ENCODE measurements around the gene TBX19.
A peak's percentile ranks its signal among the peaks of the same experiment; 100 is the strongest.

Gene TBX19

GRCh38 chr1:168280296-168280927 is at the start of gene TBX19:
Gene TBX19, plus strand, starts transcription at chr1:168280877. Its CDS starts 214 bp downstream, at chr1:168281091.
- no peak for DNase-seq

GRCh38 chr1:168234846-168235547 is 45.7 kb upstream of the TBX19 start:
- DNase-seq, result peak; percentile 62

DNA sequence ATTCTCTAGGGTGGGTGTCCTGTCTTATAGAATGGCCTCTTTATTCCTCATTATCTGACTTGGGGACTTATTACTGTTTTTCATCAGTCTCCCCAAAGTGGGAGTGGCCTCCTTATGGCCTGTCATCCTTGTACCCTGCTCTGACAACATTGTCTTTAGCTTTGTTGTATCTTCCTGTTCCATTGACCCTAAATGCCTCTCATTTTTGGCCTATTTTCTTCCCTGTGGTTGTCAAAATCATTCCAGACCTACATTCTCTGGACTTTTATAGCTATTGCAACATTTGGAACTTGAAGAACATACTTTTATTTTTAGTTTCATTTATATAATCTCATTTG is 45.2 kb upstream of the TBX19 start:
- no peak for DNase-seq

DNA sequence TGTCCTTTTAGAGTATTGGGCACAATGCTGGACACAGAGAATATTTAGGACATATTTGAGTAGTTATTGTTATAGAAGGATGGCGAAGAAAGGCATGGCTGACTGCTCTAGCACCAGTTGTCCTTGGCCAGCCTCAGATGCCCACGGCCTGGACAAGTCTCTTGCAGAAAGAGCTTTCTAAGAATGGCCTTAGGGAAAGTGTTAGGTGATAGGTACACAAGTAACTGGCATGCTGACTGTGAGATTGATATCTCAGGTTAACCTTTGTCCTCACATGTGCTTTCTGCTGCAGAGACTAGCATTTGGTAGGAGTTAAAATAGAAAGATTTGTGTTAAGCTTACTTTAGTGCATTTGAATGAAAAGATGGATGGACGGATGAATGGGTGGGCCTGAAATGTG is 44.7 kb upstream of the TBX19 start:
- no peak for DNase-seq

- DNase-seq, result peak; percentile 62
These were observed 43.7 kb upstream of the TBX19 start for GRCh38 chr1:168236836-168237611.

GRCh38 chr1:168243198-168243597 is 37.5 kb upstream of the TBX19 start:
- DNase-seq, result no peak

DNA sequence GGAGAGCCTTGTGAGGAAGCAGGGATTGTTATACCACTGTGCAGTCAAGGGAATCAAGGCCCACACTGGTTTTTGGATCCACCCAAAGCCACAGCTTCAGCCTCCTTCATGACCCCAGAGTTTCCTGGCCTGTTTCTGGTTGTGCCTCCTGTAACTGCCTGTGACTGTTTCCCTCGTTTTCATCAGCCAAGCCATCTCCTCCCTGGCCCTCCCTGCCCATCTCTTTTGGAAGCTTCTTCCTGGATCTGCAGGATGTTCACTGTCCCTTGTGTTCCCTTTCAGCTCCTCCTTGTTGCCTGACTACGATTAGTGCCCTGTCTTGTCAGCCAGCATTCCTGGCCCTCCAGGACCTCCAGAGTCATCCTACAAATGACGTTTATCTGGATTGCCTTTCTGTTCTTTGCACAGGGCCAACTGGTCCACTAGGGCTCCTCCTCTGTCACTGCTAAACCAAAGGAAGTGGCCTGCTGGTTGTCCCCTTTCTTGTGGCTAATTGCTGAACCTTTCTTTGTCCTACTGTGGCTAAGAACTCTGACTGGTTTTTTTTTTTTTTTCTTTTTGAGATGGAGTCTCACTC is 37.0 kb upstream of the TBX19 start:
- DNase-seq, result no peak

GRCh38 chr1:168245042-168245441 is 35.6 kb upstream of the TBX19 start:
- DNase-seq, result no peak

GRCh38 chr1:168246506-168246905 is 34.2 kb upstream of the TBX19 start:
- DNase-seq, result no peak

GRCh38 chr1:168252204-168252733 is 28.4 kb upstream of the TBX19 start:
- no peak for DNase-seq

GRCh38 chr1:168256164-168256563 is 24.5 kb upstream of the TBX19 start:
- no peak for DNase-seq

GRCh38 chr1:168257397-168257796 is 23.3 kb upstream of the TBX19 start:
- no peak for DNase-seq

- DNase-seq, result no peak
These were observed 21.1 kb upstream of the TBX19 start for GRCh38 chr1:168259567-168259966.

- DNase-seq, result no peak
These were observed 20.3 kb upstream of the TBX19 start for GRCh38 chr1:168260393-168260792.

- no peak for DNase-seq
These were observed 19.3 kb upstream of the TBX19 start for GRCh38 chr1:168261390-168261789.

DNA sequence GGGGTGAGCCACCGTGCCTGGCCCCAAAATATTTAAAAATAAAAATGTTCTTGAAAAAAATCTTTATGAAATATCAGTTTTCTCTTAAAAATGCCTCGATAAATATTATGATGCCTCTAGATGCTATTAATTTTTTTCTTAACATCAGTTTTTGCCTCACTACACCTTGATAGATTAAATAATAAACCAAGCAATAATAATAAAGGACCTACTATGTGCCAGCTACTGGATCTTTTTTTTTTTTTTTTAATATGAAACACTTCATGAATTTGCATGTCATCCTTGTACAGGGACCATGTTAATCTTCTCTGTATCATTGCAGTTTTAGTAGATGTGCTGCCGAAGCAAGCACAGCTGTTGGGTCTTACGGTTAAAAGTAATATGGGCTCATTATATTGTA is 17.5 kb upstream of the TBX19 start:
- DNase-seq, result no peak

DNA sequence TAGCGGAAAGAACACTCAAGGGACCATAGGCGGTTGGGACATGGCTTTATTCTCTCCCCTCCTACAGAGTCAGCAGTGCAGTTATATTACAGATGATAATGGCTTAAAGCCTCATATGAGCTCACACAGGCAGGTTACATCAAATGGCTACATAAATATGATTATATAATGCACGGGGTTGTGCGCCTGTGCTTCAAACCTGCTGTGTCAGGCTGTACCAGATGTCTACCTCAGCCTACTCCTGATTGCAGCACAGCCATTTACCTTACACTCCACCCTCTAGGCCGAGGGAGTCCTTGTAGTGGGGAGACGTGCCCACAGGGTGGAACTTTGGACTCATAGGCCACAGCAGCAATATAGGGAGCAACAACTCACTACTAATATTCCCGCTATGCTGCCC is 16.4 kb upstream of the TBX19 start:
- DNase-seq, result no peak

GRCh38 chr1:168265596-168265995 is 15.1 kb upstream of the TBX19 start:
- DNase-seq, result no peak

DNA sequence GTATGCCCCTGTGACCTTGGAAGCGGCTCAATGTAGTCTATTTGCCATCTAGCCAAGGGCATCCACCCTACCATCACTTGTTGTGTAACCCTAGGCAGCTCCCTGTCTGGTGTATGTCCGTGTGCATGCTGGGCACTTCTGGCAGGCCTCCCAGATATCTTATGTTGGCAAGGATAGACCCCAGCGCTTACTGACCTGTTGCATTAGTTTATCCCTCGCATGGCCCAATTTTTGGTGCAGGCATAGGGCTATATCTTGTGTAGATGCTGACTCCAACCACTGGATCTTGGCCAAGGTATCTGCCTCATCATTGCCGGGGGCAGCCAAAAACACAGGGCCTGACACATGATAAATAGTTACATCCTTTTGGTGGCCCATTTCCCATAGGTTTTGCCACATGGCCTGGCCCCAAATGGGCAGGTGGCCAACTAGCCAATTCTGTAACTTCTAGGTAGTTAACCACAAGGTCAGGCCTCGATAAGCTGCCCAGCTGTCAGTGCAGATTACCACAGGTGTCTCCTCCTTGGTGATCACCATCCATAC is 14.0 kb upstream of the TBX19 start:
- no peak for DNase-seq

DNA sequence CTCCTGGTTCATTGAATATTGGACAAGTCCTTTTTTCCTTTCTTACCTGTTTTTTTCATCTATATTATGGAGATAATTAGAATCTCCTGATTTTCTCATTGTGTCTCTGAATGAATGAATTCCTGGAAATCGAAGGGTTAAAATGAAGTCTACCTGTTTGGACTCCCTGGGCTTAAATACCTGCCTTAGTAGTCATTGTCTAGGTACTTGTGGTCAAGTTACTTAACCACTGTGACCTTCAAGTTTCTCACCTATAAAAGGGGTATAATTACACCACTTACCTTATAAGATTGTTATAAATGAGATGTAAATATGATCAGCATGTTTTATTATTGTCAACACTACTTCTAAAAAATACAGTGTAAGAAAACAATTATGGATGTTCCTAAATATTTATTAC is 9.0 kb upstream of the TBX19 start:
- no peak for DNase-seq

DNA sequence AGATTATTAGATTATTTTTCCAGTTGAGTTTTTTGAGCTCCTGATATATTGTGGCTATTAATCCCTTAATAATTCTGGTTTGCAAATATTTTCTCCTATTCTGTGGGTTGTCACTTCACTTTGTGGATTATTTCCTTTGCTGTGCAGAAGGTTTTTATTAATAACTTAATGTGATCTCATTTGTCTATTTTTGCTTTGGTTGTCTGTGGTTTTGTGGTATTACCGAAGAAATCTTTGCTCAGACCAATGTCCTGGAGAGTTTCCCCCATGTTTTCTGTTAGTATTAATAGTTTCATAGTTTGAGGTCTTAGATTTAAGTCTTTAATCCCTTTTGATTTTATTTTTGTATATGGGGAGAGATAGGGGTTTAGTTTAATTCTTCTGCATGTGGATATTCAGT is 7.1 kb upstream of the TBX19 start:
- no peak for DNase-seq

DNA sequence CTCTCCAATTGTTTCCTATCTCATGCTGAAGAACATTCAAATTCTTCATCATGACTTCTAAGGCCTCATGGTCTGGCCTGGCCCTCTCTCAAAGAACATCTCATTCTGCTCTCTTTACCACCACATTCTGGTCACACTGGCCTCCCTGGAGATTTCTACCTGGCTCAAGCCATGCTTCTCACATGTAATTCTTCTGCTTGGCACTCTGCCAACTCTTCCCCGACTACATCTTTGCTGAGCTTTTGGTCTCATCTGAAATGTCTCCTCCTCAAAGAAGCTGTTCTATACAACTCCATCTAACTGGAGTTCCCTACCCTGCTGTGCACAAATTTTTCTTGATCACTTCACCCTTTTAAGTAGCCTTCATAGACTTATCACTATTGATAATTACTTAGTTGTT is 1.4 kb upstream of the TBX19 start:
- DNase-seq, result no peak

GRCh38 chr1:168281603-168282325 is 1.1 kb downstream of the TBX19 start:
- DNase-seq, result no peak
